ENCODE data around the gene LRRC45. TPM values are rescaled to one million over a fixed set of nuclear protein-coding genes. Genes with fewer than 3 reads are reported as not detected.

The LRRC45 gene
- total RNA-seq = 10 to 100 TPM; 13.3 to 28.5 (median 22.3) TPM
- total RNA-seq (2013) = 14.9 TPM
- total RNA-seq = 1.4 to 45.0 (median 19.8) reads per million in 29 experiments

GRCh38 chr17:82022981-82023446, at the start of gene LRRC45:
TSS of gene LRRC45 (plus strand) at chr17:82023305. CDS start at chr17:82023644, 339 bp downstream.
- peaks cover 0 to 13% of the 10 kb centered on the region in 2 donors for H3K36me3 ChIP-seq (ENCODE audit: control insufficient read depth in 2 of 2, extremely low read depth in 1 of 2, insufficient read depth in 1 of 2, low read length in 1 of 2)
- H3K27ac Mint-ChIP-seq = peak within 1 kb of the TSS in 1 of 2 donors; percentile 48
- H3K36me3 Mint-ChIP-seq = no peaks in the 10 kb centered on the region
- peaks cover 0 to 6% of the 10 kb centered on the region in 2 experiments for H3K27me3 ChIP-seq (replicated peaks in 1 of 2; ENCODE audit: control insufficient read depth in 2 of 2, extremely low read depth in 1 of 2, insufficient read depth in 2 of 2, low read length in 1 of 2)
- peaks cover 12 to 42% of the 10 kb centered on the region in 2 experiments for H3K4me1 ChIP-seq (ENCODE audit: control insufficient read depth in 1 of 2, extremely low read depth in 1 of 2, insufficient read depth in 2 of 2, low read length in 2 of 2)
- peaks cover 14 to 31% (median 19%) of the 10 kb centered on the region in 3 donors for H3K4me1 Mint-ChIP-seq
- no peaks in the 10 kb centered on the region for H3K27me3 Mint-ChIP-seq
- H3K9me3 ChIP-seq = no peaks in the 10 kb centered on the region
- peak; percentile 92 to 94 (median 93) for ATAC-seq (replicated peaks in 1 of 4)
- CTCF ChIA-PET = interaction anchor here in 1 of 2 donors (0.7 to 4.3 kb wide), 4 partner anchors 15 to 126 kb away, joined by 4 to 26 read pairs (median 13); partner anchors contain the start of gene DCXR
- H3K4me3 Mint-ChIP-seq = peak within 1 kb of the TSS; percentile 72 to 81 (median 80)
- H3K4me3 ChIP-seq (ENCODE audit: control insufficient read depth in 1 of 2, extremely low read depth in 1 of 2, low read length in 1 of 2) = peak within 1 kb of the TSS; percentile 71 to 76
- POLR2A ChIA-PET = interaction anchor here (0.5 to 0.7 kb wide), 4 partner anchors 15 to 340 kb away, joined by 3 to 6 read pairs (median 4); no protein-coding TSS in a partner anchor
- peak; percentile 98 to 100 (median 100) for DNase-seq
- no peak within 1 kb of the TSS for H3K27ac ChIP-seq (ENCODE audit: low read length)
- WGBS (ENCODE audit: insufficient coverage) = under 1% methylated on average over 42 of the region's 42 CpGs
- H3K9me3 Mint-ChIP-seq = no peaks in the 10 kb centered on the region

GRCh38 chr17:81973432-81973831, 49.7 kb upstream of the LRRC45 start:
- H3K9me3 ChIP-seq = no peaks in the 10 kb centered on the region
- no peak for ATAC-seq (replicated peaks in 1 of 4)
- no peak overlapping the region for H3K27ac Mint-ChIP-seq
- ChIA-PET CTCF (interaction anchor here in 1 of 2 donors (0.6 kb wide), 1 partner anchor 9 kb away, joined by 4 read pairs; no protein-coding TSS in a partner anchor), POLR2A (no interaction called here)
- H3K4me3 ChIP-seq (ENCODE audit: control insufficient read depth in 1 of 2, extremely low read depth in 1 of 2, low read length in 1 of 2) = no peak overlapping the region
- no peak for DNase-seq
- no peak overlapping the region for H3K4me3 Mint-ChIP-seq
- no peaks in the 10 kb centered on the region for H3K36me3 Mint-ChIP-seq
- H3K9me3 Mint-ChIP-seq = no peaks in the 10 kb centered on the region
- no peaks in the 10 kb centered on the region for H3K36me3 ChIP-seq (ENCODE audit: control insufficient read depth in 2 of 2, extremely low read depth in 1 of 2, insufficient read depth in 1 of 2, low read length in 1 of 2)
- H3K4me1 ChIP-seq (ENCODE audit: control insufficient read depth in 1 of 2, extremely low read depth in 1 of 2, insufficient read depth in 2 of 2, low read length in 2 of 2) = peaks cover 13 to 28% of the 10 kb centered on the region in 2 experiments
- H3K27me3 Mint-ChIP-seq = no peaks in the 10 kb centered on the region
- peaks cover 0 to 5% of the 10 kb centered on the region in 2 experiments for H3K27me3 ChIP-seq (replicated peaks in 1 of 2; ENCODE audit: control insufficient read depth in 2 of 2, extremely low read depth in 1 of 2, insufficient read depth in 2 of 2, low read length in 1 of 2)
- peaks cover 21 to 25% (median 25%) of the 10 kb centered on the region in 3 donors for H3K4me1 Mint-ChIP-seq
- H3K27ac ChIP-seq (ENCODE audit: low read length) = no peak overlapping the region

- Histone ChIP-seq H3K27ac (ENCODE audit: low read length) (peak overlapping the region; percentile 38), H3K27me3 (replicated peaks in 1 of 2; ENCODE audit: control insufficient read depth in 2 of 2, extremely low read depth in 1 of 2, insufficient read depth in 2 of 2, low read length in 1 of 2) (peaks cover 0 to 3% of the 10 kb centered on the region in 2 experiments), H3K36me3 (ENCODE audit: control insufficient read depth in 2 of 2, extremely low read depth in 1 of 2, insufficient read depth in 1 of 2, low read length in 1 of 2) (peaks cover 4 to 7% of the 10 kb centered on the region in 2 donors), H3K9me3 (no peaks in the 10 kb centered on the region), H3K4me3 (ENCODE audit: control insufficient read depth in 1 of 2, extremely low read depth in 1 of 2, low read length in 1 of 2) (peak overlapping the region; percentile 68 to 79), H3K4me1 (ENCODE audit: control insufficient read depth in 1 of 2, extremely low read depth in 1 of 2, insufficient read depth in 2 of 2, low read length in 2 of 2) (peaks cover 19 to 43% of the 10 kb centered on the region in 2 experiments)
- peaks cover 29 to 41% (median 37%) of the 10 kb centered on the region in 3 donors for H3K4me1 Mint-ChIP-seq
- peak; percentile 1 to 22 (median 12) for ATAC-seq (replicated peaks in 1 of 4)
- ChIA-PET CTCF (no interaction called here), POLR2A (interaction anchor here (0.5 to 0.6 kb wide), 2 partner anchors 109 to 161 kb away, joined by 3 read pairs; no protein-coding TSS in a partner anchor)
- peak overlapping the region; percentile 85 to 96 (median 94) for H3K4me3 Mint-ChIP-seq
- H3K27me3 Mint-ChIP-seq = no peaks in the 10 kb centered on the region
- peak in 3 of 35 experiments; percentile 6 to 51 (median 23) for DNase-seq
- peaks cover 6% of the 10 kb centered on the region for H3K36me3 Mint-ChIP-seq
- H3K27ac Mint-ChIP-seq = peak overlapping the region; percentile 95 to 96
- 19% methylated on average over 26 of the region's 30 CpGs for WGBS (ENCODE audit: insufficient coverage)
- H3K9me3 Mint-ChIP-seq = no peaks in the 10 kb centered on the region
These were observed 46.5 kb upstream of the LRRC45 start for GRCh38 chr17:81976332-81977210.

- Mint-ChIP-seq H3K4me1 (peaks cover 31 to 42% (median 40%) of the 10 kb centered on the region in 3 donors), H3K9me3 (no peaks in the 10 kb centered on the region), H3K27me3 (no peaks in the 10 kb centered on the region), H3K36me3 (peaks cover 8% of the 10 kb centered on the region), H3K27ac (peak within 1 kb of the TSS; percentile 95 to 96), H3K4me3 (peak within 1 kb of the TSS; percentile 85 to 96 (median 94))
- Histone ChIP-seq H3K27me3 (replicated peaks in 1 of 2; ENCODE audit: control insufficient read depth in 2 of 2, extremely low read depth in 1 of 2, insufficient read depth in 2 of 2, low read length in 1 of 2) (peaks cover 0 to 3% of the 10 kb centered on the region in 2 experiments), H3K36me3 (ENCODE audit: control insufficient read depth in 2 of 2, extremely low read depth in 1 of 2, insufficient read depth in 1 of 2, low read length in 1 of 2) (peaks cover 5 to 7% of the 10 kb centered on the region in 2 donors), H3K9me3 (no peaks in the 10 kb centered on the region), H3K4me1 (ENCODE audit: control insufficient read depth in 1 of 2, extremely low read depth in 1 of 2, insufficient read depth in 2 of 2, low read length in 2 of 2) (peaks cover 19 to 43% of the 10 kb centered on the region in 2 experiments), H3K27ac (ENCODE audit: low read length) (peak within 1 kb of the TSS; percentile 38), H3K4me3 (ENCODE audit: control insufficient read depth in 1 of 2, extremely low read depth in 1 of 2, low read length in 1 of 2) (peak within 1 kb of the TSS; percentile 72 to 79)
- WGBS (ENCODE audit: insufficient coverage) = under 1% methylated on average over 76 of the region's 76 CpGs
- ChIA-PET POLR2A (no interaction called here), CTCF (no interaction called here)
- ATAC-seq (replicated peaks in 1 of 4) (peak; percentile 91 to 96 (median 94)), DNase-seq (peak; percentile 77 to 95 (median 86))
These were observed 45.8 kb upstream of the LRRC45 start, which contains the start of gene ASPSCR1 for GRCh38 chr17:81977211-81977808. TSS of gene ASPSCR1 (plus strand) at chr17:81977629. CDS start at chr17:81977647, 18 bp downstream.

- H3K27me3 Mint-ChIP-seq = no peaks in the 10 kb centered on the region
- ATAC-seq (replicated peaks in 1 of 4) (no peak), DNase-seq (no peak)
- Histone ChIP-seq H3K27me3 (replicated peaks in 1 of 2; ENCODE audit: control insufficient read depth in 2 of 2, extremely low read depth in 1 of 2, insufficient read depth in 2 of 2, low read length in 1 of 2) (peaks cover 0 to 3% of the 10 kb centered on the region in 2 experiments), H3K4me3 (ENCODE audit: control insufficient read depth in 1 of 2, extremely low read depth in 1 of 2, low read length in 1 of 2) (peak overlapping the region; percentile 15 to 79), H3K36me3 (ENCODE audit: control insufficient read depth in 2 of 2, extremely low read depth in 1 of 2, insufficient read depth in 1 of 2, low read length in 1 of 2) (peaks cover 7 to 8% of the 10 kb centered on the region in 2 donors), H3K4me1 (ENCODE audit: control insufficient read depth in 1 of 2, extremely low read depth in 1 of 2, insufficient read depth in 2 of 2, low read length in 2 of 2) (peaks cover 19 to 45% of the 10 kb centered on the region in 2 experiments), H3K9me3 (no peaks in the 10 kb centered on the region), H3K27ac (ENCODE audit: low read length) (no peak overlapping the region)
- peaks cover 36 to 48% (median 46%) of the 10 kb centered on the region in 3 donors for H3K4me1 Mint-ChIP-seq
- ChIA-PET POLR2A (no interaction called here), CTCF (no interaction called here)
- H3K4me3 Mint-ChIP-seq = peak overlapping the region; percentile 70 to 96 (median 75)
- peak overlapping the region; percentile 22 to 55 for H3K27ac Mint-ChIP-seq
- no peaks in the 10 kb centered on the region for H3K9me3 Mint-ChIP-seq
- WGBS (ENCODE audit: insufficient coverage) = 94% methylated on average over 20 of the region's 27 CpGs
- peaks cover 10% of the 10 kb centered on the region for H3K36me3 Mint-ChIP-seq
These were observed 44.4 kb upstream of the LRRC45 start for GRCh38 chr17:81978524-81979298.
